Fibroblast of gingiva (primary cell): ENCODE measurements around the gene IKBIP.
"Not testable (repeated sequence)": the region's sequence is repeated elsewhere in the genome, so short reads cannot be mapped to it uniquely, and the experiment has no call there.

ENCODE experiments used
- DNase-seq: peaks from one replicate; pipeline ENCODE4 v3.0.0-alpha.2; 2011; ENCODE audit warnings: low read depth

The IKBIP gene

GRCh38 chr12:98576795-98577194 lies 67.8 kb downstream of the IKBIP start:
- DNase-seq: not testable (repeated sequence)

DNA sequence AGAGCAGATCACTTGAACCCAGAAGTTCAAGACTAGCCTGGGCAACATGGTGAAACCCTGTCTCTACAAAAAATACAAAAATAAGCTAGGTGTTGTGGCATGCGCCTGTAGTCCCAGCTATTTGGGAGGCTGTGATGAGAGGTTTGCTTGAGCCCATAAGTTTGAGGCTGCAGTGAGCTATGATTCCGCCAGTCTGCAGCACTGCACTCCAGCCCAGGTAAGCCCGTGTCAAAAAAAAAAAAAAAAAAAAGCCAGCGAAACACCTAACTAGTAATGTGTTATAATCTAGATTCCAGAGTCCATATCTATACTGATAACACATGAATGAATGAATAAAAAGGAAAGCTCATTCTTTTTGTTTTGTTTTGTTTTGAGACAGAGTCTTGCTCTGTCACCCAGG lies 69.6 kb downstream of the IKBIP start:
- no peak for DNase-seq
